Measurements from ENCODE around the gene PTPRN2. TPM values are rescaled to one million over a fixed set of nuclear protein-coding genes. Genes with fewer than 3 reads are reported as not detected.

The PTPRN2 gene
- total and polyA plus RNA-seq, 8 donors = 4.9 to 136 (median 46.8) TPM

DNA sequence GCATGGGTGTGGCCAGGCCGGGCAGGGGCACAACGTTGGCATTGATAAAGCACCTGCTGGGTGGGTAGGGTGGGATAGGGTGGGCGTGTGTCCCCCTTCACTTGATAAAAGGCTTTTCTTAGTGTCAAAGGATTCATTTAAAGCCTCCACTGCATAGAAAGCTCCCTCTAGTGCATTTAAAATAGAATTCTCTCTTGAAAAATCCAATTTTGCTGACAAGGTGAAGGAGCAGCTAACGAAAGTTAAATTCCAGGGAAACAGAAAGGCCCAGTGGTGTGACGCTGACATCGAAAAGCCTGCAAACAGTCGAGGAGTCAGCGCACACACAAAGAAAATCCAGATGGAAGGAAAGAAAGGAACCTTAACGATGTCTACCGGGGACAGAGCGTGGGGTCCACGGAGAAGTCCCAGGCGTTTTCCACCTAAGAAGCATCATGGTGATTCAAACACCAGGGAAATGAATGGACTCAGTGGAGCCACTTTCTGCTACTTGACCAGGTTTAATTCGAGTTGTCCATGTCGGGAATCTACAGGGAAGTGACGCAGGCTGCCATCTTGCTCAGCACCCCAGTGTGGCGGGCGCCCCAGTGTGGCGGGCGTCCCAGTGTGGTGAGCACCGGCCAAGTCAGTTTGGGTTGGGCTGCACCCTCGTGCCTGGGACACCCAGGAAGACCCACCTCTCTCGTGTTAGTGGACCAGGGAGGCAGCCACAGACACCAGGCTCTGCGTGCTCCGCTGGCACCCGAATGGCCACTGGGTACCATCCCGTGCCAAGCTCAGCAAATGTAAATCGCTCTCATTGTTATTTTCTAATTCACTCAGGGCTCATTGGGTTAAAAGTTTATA, 1033.0 kb downstream of the PTPRN2 start:
- intact Hi-C loops (cut with DNase I; ENCODE audit: low total_unique reads) = no loop called here
- H3K27me3 ChIP-seq = no peaks in the 10 kb centered on the region
- H3K4me1 ChIP-seq = no peaks in the 10 kb centered on the region
- TF ChIP-seq POLR2AphosphoS5 (IDR thresholded peaks at IDR 0.05) (no peak), POLR2A (IDR thresholded peaks at IDR 0.05) (no peak), EP300 (IDR thresholded peaks at IDR 0.05) (no peak)
- TF ChIP-seq, protein P1, sequence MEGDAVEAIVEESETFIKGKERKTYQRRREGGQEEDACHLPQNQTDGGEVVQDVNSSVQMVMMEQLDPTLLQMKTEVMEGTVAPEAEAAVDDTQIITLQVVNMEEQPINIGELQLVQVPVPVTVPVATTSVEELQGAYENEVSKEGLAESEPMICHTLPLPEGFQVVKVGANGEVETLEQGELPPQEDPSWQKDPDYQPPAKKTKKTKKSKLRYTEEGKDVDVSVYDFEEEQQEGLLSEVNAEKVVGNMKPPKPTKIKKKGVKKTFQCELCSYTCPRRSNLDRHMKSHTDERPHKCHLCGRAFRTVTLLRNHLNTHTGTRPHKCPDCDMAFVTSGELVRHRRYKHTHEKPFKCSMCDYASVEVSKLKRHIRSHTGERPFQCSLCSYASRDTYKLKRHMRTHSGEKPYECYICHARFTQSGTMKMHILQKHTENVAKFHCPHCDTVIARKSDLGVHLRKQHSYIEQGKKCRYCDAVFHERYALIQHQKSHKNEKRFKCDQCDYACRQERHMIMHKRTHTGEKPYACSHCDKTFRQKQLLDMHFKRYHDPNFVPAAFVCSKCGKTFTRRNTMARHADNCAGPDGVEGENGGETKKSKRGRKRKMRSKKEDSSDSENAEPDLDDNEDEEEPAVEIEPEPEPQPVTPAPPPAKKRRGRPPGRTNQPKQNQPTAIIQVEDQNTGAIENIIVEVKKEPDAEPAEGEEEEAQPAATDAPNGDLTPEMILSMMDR (IDR thresholded peaks at IDR 0.05) = no peak
- WGBS, 5 donors = 88 to 92% (median 90%) methylated on average over 27 to 28 of the region's 28 CpGs
- no peak for DNase-seq
- peaks cover 0 to 20% (median 14%) of the 10 kb centered on the region in 4 donors for H3K36me3 ChIP-seq
- no peak overlapping the region for H3K4me3 ChIP-seq
- H3K27ac ChIP-seq = no peak overlapping the region
- H3K9me3 ChIP-seq = no peaks in the 10 kb centered on the region

DNA sequence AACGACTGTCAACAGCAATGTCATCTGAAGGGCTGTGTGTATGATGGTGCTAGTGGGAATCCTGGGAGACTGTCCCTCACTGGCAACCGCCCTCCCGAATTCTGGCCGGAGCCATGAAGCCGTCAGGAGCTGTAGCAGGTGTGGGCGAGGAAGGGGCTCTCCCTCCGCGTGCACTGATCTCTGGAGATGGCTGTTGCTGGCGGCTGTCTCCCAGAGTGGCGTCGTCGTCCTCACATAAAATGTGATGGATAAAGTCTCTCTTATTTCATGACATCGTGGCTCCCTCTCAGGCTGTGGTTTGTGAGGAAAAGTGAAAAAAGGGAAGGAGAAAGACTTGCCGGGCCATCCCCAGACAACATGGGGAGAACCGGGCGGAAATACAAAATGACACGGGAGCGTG, 1034.4 kb downstream of the PTPRN2 start:
- intact Hi-C loops (cut with DNase I; ENCODE audit: low total_unique reads) = no loop called here
- no peak overlapping the region for H3K27ac ChIP-seq
- H3K27me3 ChIP-seq = no peaks in the 10 kb centered on the region
- H3K4me3 ChIP-seq = no peak overlapping the region
- TF ChIP-seq POLR2A (IDR thresholded peaks at IDR 0.05) = no peak
- TF ChIP-seq, protein P1 (IDR thresholded peaks at IDR 0.05) = no peak
- TF ChIP-seq POLR2AphosphoS5 (IDR thresholded peaks at IDR 0.05) = no peak
- TF ChIP-seq EP300 (IDR thresholded peaks at IDR 0.05) = no peak
- no peaks in the 10 kb centered on the region for H3K9me3 ChIP-seq
- peaks cover 0 to 27% (median 21%) of the 10 kb centered on the region in 4 donors for H3K36me3 ChIP-seq
- 90 to 93% (median 92%) methylated on average over 18 of the region's 18 CpGs for WGBS, 5 donors
- no peaks in the 10 kb centered on the region for H3K4me1 ChIP-seq
- no peak for DNase-seq

DNA sequence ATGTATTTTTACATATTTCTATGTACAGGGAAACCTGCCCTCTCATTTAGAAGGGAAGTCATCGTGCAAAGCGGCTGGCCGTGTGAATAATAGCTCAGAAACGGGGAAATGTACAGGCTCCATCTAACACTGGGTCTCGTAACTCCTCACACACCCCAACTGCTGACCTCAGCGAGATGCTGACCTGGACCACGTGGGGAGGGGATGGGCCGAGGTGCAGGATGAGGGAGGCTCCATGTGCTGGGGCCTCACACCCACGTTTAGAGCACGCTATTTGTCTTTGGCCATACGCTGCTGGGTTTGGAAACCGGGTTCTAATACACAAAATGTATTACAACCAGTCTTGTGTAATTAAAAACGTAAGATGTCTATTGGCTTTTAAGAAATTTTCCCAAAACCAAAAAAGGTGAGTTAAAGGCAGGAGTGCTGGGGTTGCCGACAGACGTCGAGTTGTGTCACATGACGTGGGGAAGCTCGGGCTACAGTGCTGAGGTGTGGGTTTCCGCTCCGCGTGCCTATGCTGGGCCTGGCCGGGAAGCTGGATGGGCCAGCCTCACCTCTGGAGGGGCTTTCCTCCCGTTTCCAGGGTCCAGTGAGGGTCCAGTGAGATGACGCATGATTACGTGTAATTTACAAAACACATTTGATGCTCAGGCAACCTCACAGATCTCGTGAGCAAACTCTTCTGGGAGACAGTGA, 1035.2 kb downstream of the PTPRN2 start:
- WGBS, 5 donors = 89 to 94% (median 92%) methylated on average over 25 to 26 of the region's 26 CpGs
- Histone ChIP-seq H3K27me3 (no peaks in the 10 kb centered on the region), H3K36me3 (peaks cover 0 to 35% (median 27%) of the 10 kb centered on the region in 4 donors), H3K4me3 (no peak overlapping the region), H3K9me3 (no peaks in the 10 kb centered on the region), H3K27ac (no peak overlapping the region), H3K4me1 (no peaks in the 10 kb centered on the region)
- intact Hi-C loops (cut with DNase I; ENCODE audit: low total_unique reads) = no loop called here
- no peak for DNase-seq
- TF ChIP-seq POLR2A (IDR thresholded peaks at IDR 0.05) (no peak), EP300 (IDR thresholded peaks at IDR 0.05) (no peak), POLR2AphosphoS5 (IDR thresholded peaks at IDR 0.05) (no peak)
- TF ChIP-seq, protein P1 (IDR thresholded peaks at IDR 0.05) = no peak

DNA sequence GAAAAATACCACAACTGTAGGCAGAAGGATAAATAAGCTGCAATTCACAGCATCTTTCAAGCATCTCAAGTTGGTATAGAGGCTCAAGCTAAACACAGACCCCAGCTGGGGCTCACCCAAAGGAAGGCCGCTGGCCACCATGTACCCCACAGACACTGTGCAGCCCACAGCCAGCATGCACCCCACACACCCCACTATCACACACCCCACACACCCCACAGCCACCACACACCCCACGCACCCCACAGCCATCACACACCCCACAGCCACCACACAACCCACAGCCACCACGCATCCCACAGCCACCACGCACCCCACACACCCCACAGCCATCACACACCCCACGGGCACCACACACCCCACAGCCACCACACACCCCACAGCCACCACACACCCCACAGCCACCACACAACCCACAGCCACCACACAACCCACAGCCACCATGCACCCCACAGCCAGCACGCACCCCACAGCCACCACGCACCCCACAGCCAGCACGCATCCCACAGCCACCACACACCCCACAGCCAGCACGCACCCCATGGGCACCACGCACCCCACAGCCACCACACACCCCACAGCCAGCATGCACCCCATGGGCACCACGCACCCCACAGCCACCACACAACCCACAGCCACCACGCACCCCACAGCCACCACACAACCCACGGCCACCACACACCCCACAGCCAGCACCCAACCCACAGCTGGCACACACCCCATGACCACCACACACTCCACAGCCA, 1036.1 kb downstream of the PTPRN2 start:
- H3K36me3 ChIP-seq = peaks cover 4 to 45% (median 35%) of the 10 kb centered on the region in 4 donors
- no peaks in the 10 kb centered on the region for H3K27me3 ChIP-seq
- H3K27ac ChIP-seq = no peak overlapping the region
- no peaks in the 10 kb centered on the region for H3K9me3 ChIP-seq
- H3K4me3 ChIP-seq = no peak overlapping the region
- WGBS, 5 donors = 85 to 94% (median 88%) methylated on average over 10 to 13 of the region's 13 CpGs
- TF ChIP-seq POLR2AphosphoS5 (IDR thresholded peaks at IDR 0.05) = no peak
- no peak for TF ChIP-seq POLR2A (IDR thresholded peaks at IDR 0.05)
- TF ChIP-seq EP300 (IDR thresholded peaks at IDR 0.05) = no peak
- TF ChIP-seq, protein P1 (IDR thresholded peaks at IDR 0.05) = no peak
- no peaks in the 10 kb centered on the region for H3K4me1 ChIP-seq
- no peak for DNase-seq
- intact Hi-C loops (cut with DNase I; ENCODE audit: low total_unique reads) = no loop called here
